KMS-11 (cell line): Measurements from ENCODE around the gene MPZL1.

Experiments
- H2AFZ ChIP-seq: fragments of 200-600 bp; sonication (generic); 2 replicates; pipeline ENCODE4 v1.6.1; 2016; ENCODE audit warnings: antibody characterized with exemption, mixed run types, low read depth
- H3K27ac ChIP-seq: fragments of 200-600 bp; sonication (generic); 2 replicates; pipeline ENCODE4 v1.6.1; 2016; ENCODE audit warnings: mild to moderate bottlenecking, mixed run types
- H3K27me3 ChIP-seq: fragments of 200-600 bp; sonication (generic); 2 replicates; pipeline ENCODE4 v1.6.1; 2017; ENCODE audit warnings: mild to moderate bottlenecking, low read depth, mixed run types, moderate library complexity; ENCODE audit not compliant: insufficient read depth
- H3K36me3 ChIP-seq: fragments of 200-600 bp; sonication (generic); 2 replicates; pipeline ENCODE4 v1.6.1; 2017; ENCODE audit warnings: mild to moderate bottlenecking, mixed run types; ENCODE audit not compliant: insufficient read depth
- H3K4me1 ChIP-seq: fragments of 200-600 bp; sonication (generic); 2 replicates; pipeline ENCODE4 v1.6.1; 2016; ENCODE audit warnings: mild to moderate bottlenecking, low read depth, mixed run types; ENCODE audit not compliant: poor library complexity, severe bottlenecking
- H3K4me2 ChIP-seq: fragments of 200-600 bp; sonication (generic); 2 replicates; pipeline ENCODE4 v1.7.0; 2016; ENCODE audit warnings: mild to moderate bottlenecking, mixed run types
- H3K4me3 ChIP-seq: fragments of 200-600 bp; sonication (generic); IDR thresholded peaks from 2 replicates; pipeline ENCODE4 v1.6.1; 2017; ENCODE audit warnings: low read depth, low read length, mixed read lengths; ENCODE audit not compliant: insufficient read depth
- H3K79me2 ChIP-seq: fragments of 200-600 bp; sonication (generic); 2 replicates; pipeline ENCODE4 v1.6.1; 2016; ENCODE audit warnings: low read depth, mixed run types; ENCODE audit not compliant: insufficient read depth
- H3K9ac ChIP-seq: fragments of 200-600 bp; sonication (generic); 2 replicates; pipeline ENCODE4 v1.6.1; 2016; ENCODE audit warnings: mild to moderate bottlenecking, mixed run types
- H4K20me1 ChIP-seq: fragments of 200-600 bp; sonication (generic); 2 replicates; pipeline ENCODE4 v1.6.1; 2016; ENCODE audit warnings: mild to moderate bottlenecking, mixed run types; ENCODE audit not compliant: insufficient read depth
- CTCF ChIP-seq: fragments of 200-600 bp; sonication (generic); conservative IDR thresholded peaks from 2 replicates; pipeline ENCODE4 v1.6.1; 2017; ENCODE audit warnings: low read depth, mild to moderate bottlenecking, antibody characterized with exemption, low read length, moderate library complexity, mixed read lengths

MPZL1 gene

DNA sequence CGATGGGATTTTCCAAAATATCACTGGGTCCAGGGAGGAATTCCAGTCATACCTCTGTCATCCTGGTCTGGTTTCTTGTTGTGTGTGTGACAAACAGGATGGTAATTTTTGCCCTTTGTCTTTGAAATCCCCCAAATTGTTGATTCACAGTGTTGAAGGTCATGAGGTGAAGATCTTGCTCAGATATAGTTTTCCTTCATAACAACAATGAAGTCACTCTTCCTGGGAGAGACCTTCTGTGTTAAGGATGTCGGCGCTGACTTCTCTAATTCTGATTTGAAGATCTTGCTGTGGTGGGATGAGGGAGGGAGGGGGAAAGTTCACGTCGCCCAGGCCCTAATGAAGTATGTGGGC lies 32.2 kb upstream of the MPZL1 start:
- Histone ChIP-seq H3K4me1 (peaks cover 11% of the 10 kb centered on the region), H3K27ac (no peak overlapping the region), H3K9ac (no peak overlapping the region), H4K20me1 (no peaks in the 10 kb centered on the region), H2AFZ (no peak overlapping the region), H3K27me3 (no peaks in the 10 kb centered on the region), H3K4me2 (no peak overlapping the region), H3K36me3 (no peaks in the 10 kb centered on the region; the same call in 1 of the 2 replicates), H3K4me3 (no peak overlapping the region), H3K79me2 (no peaks in the 10 kb centered on the region)
- TF ChIP-seq CTCF = no peak

DNA sequence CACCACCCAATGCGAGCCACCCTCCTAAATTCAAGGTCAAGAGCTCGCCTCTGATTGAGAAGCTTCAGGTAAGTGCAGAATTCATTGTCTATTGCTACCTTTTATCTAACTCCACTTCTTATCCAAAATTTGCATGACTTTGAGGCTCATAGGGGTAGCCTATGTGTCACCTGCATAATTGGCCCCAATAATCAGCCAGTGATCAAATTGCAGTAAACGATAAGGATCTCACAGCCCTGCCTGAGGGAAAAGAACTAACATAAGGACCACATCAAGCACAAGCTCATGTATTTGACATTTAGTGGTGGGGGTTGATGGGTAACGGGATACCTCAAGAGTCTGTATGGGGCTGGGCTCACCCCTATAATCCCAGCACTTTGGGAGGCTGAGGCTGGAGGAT lies 31.7 kb upstream of the MPZL1 start:
- Histone ChIP-seq H2AFZ (no peak overlapping the region), H3K27ac (no peak overlapping the region), H3K4me2 (no peak overlapping the region), H3K27me3 (no peaks in the 10 kb centered on the region), H4K20me1 (no peaks in the 10 kb centered on the region), H3K4me1 (peaks cover 11% of the 10 kb centered on the region), H3K79me2 (no peaks in the 10 kb centered on the region), H3K36me3 (no peaks in the 10 kb centered on the region; the same call in 1 of the 2 replicates), H3K9ac (no peak overlapping the region), H3K4me3 (no peak overlapping the region)
- no peak for TF ChIP-seq CTCF

- Histone ChIP-seq H3K4me1 (no peaks in the 10 kb centered on the region), H4K20me1 (no peaks in the 10 kb centered on the region), H3K36me3 (peaks cover 17% of the 10 kb centered on the region; the same call in 1 of the 2 replicates), H3K27me3 (no peaks in the 10 kb centered on the region), H2AFZ (no peak overlapping the region), H3K27ac (no peak overlapping the region), H3K4me2 (no peak overlapping the region), H3K9ac (no peak overlapping the region), H3K79me2 (no peaks in the 10 kb centered on the region), H3K4me3 (no peak overlapping the region)
- TF ChIP-seq CTCF = no peak
Observed at GRCh38 chr1:167693425-167694045, 28.2 kb upstream of the MPZL1 start.

DNA sequence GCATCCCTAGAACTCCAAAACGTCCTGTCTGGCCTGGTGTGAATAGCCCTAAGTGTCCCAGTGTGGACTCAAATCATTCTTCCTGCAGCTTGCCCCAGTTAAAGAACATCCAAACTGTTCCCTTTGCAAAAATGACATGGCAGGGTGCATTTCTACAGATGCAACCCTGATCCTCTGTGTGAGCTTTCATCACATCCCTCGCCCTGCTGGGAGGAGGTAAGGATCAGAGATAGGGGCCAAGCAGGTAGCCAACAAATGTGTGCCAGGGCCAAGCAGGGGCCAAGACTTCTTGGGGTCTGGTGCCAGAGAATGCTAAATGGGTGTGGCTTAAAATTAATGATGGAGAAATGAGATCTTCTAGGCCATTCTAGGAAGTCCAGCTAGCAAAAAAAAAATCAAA lies 27.1 kb upstream of the MPZL1 start:
- Histone ChIP-seq H3K36me3 (peaks cover 17% of the 10 kb centered on the region; the same call in 1 of the 2 replicates), H3K4me1 (no peaks in the 10 kb centered on the region), H3K4me2 (no peak overlapping the region), H3K79me2 (no peaks in the 10 kb centered on the region), H3K27ac (no peak overlapping the region), H3K4me3 (no peak overlapping the region), H2AFZ (no peak overlapping the region), H3K9ac (no peak overlapping the region), H3K27me3 (no peaks in the 10 kb centered on the region), H4K20me1 (no peaks in the 10 kb centered on the region)
- no peak for TF ChIP-seq CTCF
